Measurements from ENCODE around the gene FRMD5.

DNA sequence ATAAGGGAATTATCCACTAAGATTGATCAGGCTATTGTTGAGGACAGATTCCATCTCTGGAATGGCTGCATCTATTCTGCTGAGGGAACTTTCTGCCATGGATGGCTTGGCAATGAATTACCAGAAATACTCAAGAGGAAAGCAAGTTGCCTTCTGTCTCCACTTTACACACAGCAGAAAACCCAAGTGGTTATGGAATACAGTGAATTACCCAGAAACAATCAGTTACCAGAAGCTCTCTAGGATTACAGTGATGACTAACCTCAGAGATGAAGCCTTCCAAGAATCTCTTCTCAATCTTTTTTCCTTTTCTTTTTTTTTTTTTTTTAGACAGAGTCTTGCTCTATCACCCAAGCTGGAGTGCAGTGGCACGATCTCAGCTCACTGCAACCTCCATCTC is 185.0 kb downstream of the FRMD5 start:
- no peak for TF ChIP-seq CTCF (IDR thresholded peaks at IDR 0.05)
- TF ChIP-seq POLR2A (IDR thresholded peaks at IDR 0.05), result no peak
